ENCODE results near the gene BCAS3.
"Not testable (repeated sequence)": the region's sequence is repeated elsewhere in the genome, so short reads cannot be mapped to it uniquely, and the experiment has no call there.

The BCAS3 gene

DNA sequence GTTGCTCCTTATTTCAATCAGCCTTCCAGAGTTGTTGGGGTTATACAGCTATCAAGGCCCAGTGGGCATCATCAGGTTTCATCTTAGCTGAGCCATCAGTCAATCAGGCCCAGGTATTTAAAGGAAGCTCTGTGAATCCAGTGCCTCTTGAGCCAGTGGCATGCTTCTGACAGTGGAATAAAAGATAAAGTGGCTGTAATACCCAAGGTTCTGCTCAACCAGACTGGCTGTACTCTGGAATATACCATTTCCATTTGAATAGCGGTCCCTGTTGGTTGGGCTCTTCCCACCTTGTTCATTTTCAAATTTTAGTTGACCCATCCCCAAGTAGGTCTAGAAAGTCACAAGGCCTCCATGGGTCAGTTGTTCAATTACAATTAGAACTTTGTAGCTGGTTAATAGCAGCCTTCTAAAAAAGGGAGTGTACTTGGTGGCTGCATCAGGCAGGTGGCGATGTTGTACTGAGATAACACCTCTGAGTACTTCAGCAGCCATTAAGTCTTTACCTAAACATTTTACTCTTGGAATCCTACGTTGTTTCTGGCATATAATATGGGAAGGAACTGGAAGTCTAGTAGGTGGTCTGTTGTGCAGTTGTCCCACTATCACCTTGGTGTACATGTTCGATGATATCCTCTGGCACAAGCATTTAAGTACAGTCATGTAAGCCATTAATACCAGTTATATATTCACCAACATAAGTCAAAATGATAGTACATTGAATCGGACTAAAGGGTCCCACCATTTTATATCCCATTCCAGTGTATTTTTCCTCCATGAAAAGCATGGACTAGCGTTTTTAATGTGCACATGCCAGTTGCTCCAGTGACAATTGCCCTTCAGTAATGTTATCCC is 294.1 kb downstream of the BCAS3 start:
- ATAC-seq, result peak; percentile 98
- TF ChIP-seq, protein P1, sequence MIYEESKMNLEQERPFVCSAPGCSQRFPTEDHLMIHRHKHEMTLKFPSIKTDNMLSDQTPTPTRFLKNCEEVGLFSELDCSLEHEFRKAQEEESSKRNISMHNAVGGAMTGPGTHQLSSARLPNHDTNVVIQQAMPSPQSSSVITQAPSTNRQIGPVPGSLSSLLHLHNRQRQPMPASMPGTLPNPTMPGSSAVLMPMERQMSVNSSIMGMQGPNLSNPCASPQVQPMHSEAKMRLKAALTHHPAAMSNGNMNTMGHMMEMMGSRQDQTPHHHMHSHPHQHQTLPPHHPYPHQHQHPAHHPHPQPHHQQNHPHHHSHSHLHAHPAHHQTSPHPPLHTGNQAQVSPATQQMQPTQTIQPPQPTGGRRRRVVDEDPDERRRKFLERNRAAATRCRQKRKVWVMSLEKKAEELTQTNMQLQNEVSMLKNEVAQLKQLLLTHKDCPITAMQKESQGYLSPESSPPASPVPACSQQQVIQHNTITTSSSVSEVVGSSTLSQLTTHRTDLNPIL (CRISPR knock-in tag; IDR thresholded peaks at IDR 0.05; ENCODE audit: low read depth), result no peak
- TF ChIP-seq, protein P2, sequence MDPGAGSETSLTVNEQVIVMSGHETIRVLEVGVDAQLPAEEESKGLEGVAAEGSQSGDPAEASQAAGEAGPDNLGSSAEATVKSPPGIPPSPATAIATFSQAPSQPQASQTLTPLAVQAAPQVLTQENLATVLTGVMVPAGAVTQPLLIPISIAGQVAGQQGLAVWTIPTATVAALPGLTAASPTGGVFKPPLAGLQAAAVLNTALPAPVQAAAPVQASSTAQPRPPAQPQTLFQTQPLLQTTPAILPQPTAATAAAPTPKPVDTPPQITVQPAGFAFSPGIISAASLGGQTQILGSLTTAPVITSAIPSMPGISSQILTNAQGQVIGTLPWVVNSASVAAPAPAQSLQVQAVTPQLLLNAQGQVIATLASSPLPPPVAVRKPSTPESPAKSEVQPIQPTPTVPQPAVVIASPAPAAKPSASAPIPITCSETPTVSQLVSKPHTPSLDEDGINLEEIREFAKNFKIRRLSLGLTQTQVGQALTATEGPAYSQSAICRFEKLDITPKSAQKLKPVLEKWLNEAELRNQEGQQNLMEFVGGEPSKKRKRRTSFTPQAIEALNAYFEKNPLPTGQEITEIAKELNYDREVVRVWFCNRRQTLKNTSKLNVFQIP (CRISPR knock-in tag; IDR thresholded peaks at IDR 0.05; ENCODE audit: borderline replicate concordance, low read depth), result no peak
- no peak for TF ChIP-seq ZFP3 (CRISPR knock-in tag; IDR thresholded peaks at IDR 0.05)
- TF ChIP-seq CSRNP3 (CRISPR knock-in tag; IDR thresholded peaks at IDR 0.05), result no peak
- TF ChIP-seq OSR1 (CRISPR knock-in tag; IDR thresholded peaks at IDR 0.05), result no peak
- no peak for TF ChIP-seq CSDC2 (CRISPR knock-in tag; IDR thresholded peaks at IDR 0.05)
- TF ChIP-seq TOX (CRISPR knock-in tag; IDR thresholded peaks at IDR 0.05; ENCODE audit: borderline replicate concordance), result no peak
- TF ChIP-seq, protein P3, sequence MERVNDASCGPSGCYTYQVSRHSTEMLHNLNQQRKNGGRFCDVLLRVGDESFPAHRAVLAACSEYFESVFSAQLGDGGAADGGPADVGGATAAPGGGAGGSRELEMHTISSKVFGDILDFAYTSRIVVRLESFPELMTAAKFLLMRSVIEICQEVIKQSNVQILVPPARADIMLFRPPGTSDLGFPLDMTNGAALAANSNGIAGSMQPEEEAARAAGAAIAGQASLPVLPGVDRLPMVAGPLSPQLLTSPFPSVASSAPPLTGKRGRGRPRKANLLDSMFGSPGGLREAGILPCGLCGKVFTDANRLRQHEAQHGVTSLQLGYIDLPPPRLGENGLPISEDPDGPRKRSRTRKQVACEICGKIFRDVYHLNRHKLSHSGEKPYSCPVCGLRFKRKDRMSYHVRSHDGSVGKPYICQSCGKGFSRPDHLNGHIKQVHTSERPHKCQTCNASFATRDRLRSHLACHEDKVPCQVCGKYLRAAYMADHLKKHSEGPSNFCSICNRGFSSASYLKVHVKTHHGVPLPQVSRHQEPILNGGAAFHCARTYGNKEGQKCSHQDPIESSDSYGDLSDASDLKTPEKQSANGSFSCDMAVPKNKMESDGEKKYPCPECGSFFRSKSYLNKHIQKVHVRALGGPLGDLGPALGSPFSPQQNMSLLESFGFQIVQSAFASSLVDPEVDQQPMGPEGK (CRISPR knock-in tag; IDR thresholded peaks at IDR 0.05; ENCODE audit: borderline replicate concordance), result no peak
- no peak for TF ChIP-seq ZNF70 (CRISPR knock-in tag; IDR thresholded peaks at IDR 0.05)
- TF ChIP-seq TCF4 (CRISPR knock-in tag; IDR thresholded peaks at IDR 0.05; ENCODE audit: borderline replicate concordance), result no peak
- no peak for TF ChIP-seq ARNTL (CRISPR knock-in tag; IDR thresholded peaks at IDR 0.05; ENCODE audit: borderline replicate concordance, low read depth)
- TF ChIP-seq RARB (CRISPR knock-in tag; IDR thresholded peaks at IDR 0.05), result no peak
- TF ChIP-seq PPARA (CRISPR knock-in tag; IDR thresholded peaks at IDR 0.05; ENCODE audit: borderline replicate concordance), result no peak
- TF ChIP-seq SNAI2 (CRISPR knock-in tag; IDR thresholded peaks at IDR 0.05), result no peak

DNA sequence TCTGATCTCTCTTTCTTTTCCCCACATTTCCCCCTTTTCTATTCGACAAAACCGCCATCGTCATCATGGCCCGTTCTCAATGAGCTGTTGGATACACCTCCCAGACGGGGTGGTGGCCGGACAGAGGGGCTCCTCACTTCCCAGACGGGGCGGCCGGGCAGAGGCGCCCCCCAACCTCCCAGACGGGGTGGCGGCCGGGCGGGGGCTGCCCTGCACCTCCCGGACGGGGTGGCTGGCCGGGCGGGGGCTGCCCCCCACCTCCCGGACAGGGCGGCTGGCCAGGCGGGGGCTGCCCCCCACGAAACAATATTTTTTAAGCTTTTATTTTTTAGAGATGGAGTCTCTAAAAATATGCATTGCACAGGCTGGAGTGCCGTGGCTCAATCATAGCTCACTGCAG is 299.2 kb downstream of the BCAS3 start:
- not testable (repeated sequence) for ATAC-seq

GRCh38 chr17:60989379-60989778 is 311.7 kb downstream of the BCAS3 start:
- TF ChIP-seq, protein P1 (CRISPR knock-in tag; IDR thresholded peaks at IDR 0.05; ENCODE audit: low read depth), result no peak
- TF ChIP-seq, protein P3 (CRISPR knock-in tag; IDR thresholded peaks at IDR 0.05; ENCODE audit: borderline replicate concordance), result no peak
- no peak for TF ChIP-seq ZC3H10 (CRISPR knock-in tag; IDR thresholded peaks at IDR 0.05)
- TF ChIP-seq SNAI2 (CRISPR knock-in tag; IDR thresholded peaks at IDR 0.05), result no peak
- no peak for TF ChIP-seq ESRRG (CRISPR knock-in tag; IDR thresholded peaks at IDR 0.05)
- TF ChIP-seq BACH2 (CRISPR knock-in tag; IDR thresholded peaks at IDR 0.05; ENCODE audit: borderline replicate concordance), result no peak
- TF ChIP-seq ZNF565 (CRISPR knock-in tag; conservative IDR thresholded peaks at IDR 0.05; ENCODE audit: low read depth), result no peak
- TF ChIP-seq ZFP3 (CRISPR knock-in tag; IDR thresholded peaks at IDR 0.05), result no peak
- TF ChIP-seq ZNF70 (CRISPR knock-in tag; IDR thresholded peaks at IDR 0.05), result no peak
- ATAC-seq, result no peak
